ENCODE data around the gene MYO15A. TPM values are rescaled to one million over a fixed set of nuclear protein-coding genes. Genes with fewer than 3 reads are reported as not detected.

Gene MYO15A, protein sequence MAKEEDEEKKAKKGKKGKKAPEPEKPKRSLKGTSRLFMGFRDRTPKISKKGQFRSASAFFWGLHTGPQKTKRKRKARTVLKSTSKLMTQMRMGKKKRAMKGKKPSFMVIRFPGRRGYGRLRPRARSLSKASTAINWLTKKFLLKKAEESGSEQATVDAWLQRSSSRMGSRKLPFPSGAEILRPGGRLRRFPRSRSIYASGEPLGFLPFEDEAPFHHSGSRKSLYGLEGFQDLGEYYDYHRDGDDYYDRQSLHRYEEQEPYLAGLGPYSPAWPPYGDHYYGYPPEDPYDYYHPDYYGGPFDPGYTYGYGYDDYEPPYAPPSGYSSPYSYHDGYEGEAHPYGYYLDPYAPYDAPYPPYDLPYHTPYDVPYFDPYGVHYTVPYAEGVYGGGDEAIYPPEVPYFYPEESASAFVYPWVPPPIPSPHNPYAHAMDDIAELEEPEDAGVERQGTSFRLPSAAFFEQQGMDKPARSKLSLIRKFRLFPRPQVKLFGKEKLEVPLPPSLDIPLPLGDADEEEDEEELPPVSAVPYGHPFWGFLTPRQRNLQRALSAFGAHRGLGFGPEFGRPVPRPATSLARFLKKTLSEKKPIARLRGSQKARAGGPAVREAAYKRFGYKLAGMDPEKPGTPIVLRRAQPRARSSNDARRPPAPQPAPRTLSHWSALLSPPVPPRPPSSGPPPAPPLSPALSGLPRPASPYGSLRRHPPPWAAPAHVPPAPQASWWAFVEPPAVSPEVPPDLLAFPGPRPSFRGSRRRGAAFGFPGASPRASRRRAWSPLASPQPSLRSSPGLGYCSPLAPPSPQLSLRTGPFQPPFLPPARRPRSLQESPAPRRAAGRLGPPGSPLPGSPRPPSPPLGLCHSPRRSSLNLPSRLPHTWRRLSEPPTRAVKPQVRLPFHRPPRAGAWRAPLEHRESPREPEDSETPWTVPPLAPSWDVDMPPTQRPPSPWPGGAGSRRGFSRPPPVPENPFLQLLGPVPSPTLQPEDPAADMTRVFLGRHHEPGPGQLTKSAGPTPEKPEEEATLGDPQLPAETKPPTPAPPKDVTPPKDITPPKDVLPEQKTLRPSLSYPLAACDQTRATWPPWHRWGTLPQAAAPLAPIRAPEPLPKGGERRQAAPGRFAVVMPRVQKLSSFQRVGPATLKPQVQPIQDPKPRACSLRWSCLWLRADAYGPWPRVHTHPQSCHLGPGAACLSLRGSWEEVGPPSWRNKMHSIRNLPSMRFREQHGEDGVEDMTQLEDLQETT (N-terminal part only)
- 0.99 and 1.6 TPM in 2 replicates for total RNA-seq

DNA sequence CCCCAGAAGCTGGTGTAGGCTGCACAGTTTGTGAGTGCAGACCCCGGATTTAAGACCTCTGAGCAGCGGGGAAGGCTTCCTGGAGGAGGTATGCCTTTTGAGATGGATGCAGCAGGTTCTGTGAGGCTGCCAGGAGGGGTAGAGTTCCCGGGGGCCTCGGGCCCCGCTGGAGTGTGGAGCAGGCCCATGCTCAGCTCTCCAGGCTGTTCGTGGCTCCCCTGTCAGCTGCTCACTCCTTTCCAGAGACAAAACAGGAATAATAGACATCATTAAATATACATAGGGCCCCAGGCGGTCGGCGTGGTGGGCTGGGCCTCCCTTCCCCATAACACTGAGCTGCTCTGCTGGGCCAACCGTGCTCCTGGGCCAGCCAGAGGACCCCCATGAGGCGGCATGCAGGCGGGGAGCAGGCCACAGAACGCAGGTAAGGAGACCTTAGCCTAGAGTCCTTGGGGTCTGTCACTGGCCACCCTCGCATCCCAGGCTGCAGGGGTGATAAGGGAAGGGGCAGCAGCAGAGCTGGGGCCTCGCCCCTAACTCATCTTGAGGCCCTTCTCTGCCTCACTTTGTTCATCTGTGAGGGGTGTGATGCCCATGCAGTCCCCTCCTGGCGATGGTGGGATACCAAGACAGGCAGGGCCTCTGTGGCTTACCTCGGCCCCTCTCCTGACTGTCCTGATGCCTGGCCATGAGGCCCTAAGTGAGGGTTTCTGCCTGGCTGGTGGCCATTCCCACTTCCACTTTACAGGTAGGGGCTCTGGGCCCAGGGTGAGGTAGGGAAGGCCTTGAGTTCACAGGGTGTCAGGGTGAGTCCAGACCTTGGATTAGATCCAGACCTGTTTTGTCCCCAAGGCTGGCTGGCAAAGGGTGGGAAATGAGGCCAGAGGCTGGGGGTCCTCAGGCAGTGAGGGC is at the start of gene MYO15A:
MYO15A (plus strand) TSS at position 356 of the 912 bp plus-strand sequence. CDS start 10,045 bp downstream, outside the sequence.

DNA sequence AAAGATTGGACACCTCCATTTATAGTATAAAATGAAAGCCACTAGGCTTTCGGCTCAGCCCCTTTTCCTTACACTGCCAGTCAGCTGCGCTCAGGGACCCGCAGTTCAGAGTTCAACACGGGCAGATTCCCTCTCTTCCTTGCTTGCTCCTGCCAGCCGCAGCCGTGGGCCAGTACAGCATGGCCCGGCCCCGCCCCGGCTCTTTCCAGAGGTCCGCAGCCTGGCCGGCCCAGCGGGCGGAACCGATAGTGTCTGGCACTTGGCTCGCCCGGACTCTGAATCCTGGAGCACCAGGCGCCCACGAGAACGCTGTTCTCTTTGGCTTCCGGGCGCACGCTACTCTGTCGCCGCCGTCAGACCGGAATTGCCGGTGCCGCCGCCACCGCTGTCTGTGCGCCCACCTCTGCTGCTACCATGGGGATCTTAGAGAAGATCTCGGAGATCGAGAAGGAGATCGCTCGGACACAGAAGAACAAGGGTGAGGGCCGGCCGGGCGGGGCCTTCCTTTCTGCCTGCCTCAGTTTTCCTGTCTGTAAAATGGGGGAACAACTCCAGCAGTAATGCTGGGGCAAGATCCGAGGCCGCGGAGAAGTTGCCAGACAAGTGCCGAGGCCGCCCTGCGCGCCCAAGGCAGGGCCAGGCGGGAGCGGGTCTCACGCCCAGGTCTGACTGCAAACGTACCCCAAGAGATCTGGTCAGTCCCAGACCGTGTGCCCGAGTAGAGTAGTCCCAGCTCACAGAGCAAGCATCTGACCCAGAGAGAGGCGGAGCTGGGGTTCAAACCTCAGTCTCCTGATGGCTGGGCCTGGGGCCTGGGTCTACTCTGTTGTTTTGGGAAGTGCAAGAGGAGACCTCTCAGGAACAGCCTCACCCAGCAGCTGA is 20.7 kb upstream of the MYO15A start, which contains the start of gene DRG2:
DRG2 (plus strand) TSS at position 339 of the 882 bp plus-strand sequence; CDS start at position 415, 76 bp downstream.

DNA sequence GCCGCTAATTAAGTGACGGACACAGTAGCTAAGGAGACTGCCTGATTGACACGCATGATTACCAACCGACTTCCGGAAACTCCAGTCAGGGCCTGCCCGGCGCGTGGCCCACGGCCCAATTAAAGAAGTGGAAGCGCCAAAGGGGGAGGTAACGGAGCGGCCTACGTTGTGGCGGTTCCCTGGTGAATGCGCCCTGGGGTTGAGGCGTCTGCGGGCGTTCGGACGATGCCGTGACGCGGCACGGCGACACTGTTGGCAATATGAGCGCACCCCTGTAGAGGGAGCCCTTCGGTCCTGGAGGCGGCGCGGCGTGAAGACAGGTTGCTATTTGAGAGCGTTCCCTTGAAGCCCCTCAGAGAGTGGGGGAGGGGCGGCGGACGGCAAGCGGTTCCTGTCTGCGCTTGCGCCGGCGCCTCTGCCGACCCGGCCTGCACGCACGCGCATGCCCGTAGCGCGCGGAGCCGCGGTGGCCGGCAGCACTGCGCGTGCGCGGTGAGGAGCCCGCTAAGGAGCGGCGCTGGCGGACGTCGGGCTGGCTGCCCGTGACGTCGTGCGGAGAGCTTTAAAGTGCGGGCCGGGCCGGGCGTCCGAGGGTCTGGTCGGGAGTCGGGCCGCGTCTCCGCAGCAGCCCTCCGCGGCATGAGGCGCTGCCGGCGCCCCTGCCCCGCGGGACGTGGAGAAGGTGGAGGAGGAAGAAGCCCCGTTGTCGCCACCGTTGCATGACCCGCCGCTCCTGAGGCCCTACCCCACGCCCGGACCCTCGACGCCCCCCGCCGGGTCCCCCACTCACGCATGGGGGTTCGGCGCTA is 75.0 kb downstream of the MYO15A start, which contains the start of gene ALKBH5:
ALKBH5 (plus strand) TSS at position 495 of the 809 bp plus-strand sequence. CDS start 416 bp downstream, outside the sequence.

DNA sequence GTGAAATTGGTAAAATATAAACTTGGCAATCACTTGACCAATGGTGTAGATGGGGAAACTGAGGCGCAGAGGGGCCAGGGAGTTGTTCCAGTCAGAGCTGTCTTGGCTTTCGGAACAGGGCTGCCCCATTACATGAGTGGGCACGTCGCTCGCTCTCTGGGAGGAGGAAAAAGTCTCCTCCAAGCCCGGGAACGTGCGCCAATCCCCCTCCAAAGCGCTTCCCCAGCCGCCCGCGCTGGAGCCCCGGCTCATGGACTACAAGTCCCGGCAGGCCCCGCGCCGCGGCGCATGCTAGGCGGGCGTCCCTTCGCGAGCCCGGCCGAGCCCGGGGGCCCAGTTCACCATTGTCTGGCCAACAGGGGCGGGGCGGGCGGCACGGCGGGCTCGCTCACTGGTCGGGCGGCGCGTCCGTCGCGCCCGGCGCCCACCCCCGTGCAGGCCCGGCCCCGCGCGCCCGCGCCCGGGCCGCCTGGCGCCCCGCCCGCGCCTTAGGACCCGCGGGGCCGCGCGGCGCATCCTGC is 116.6 kb downstream of the MYO15A start, which contains the start of gene LLGL1:
LLGL1 (plus strand) TSS at position 515 of the 521 bp plus-strand sequence. CDS start 48 bp downstream, outside the sequence.

Other genes starting within 250 kb of the MYO15A start
- 33.2 and 40.4 TPM in 2 replicates for gene TOM1L2, start 136.4 kb upstream of the MYO15A start, total RNA-seq
- gene DRC3, start 135.9 kb upstream of the MYO15A start, total RNA-seq, result 0.66 and 0.81 TPM in 2 replicates
- 12.9 and 14.4 TPM in 2 replicates for gene ATPAF2, start 69.6 kb upstream of the MYO15A start, total RNA-seq
- gene GID4, start 69.3 kb upstream of the MYO15A start, total RNA-seq, result 4.0 and 5.3 TPM in 2 replicates
- 27.7 and 28.5 TPM in 2 replicates for gene DRG2, start 20.8 kb upstream of the MYO15A start, total RNA-seq
- gene ALKBH5, start 75.1 kb downstream of the MYO15A start, total RNA-seq, result 89.7 and 115 TPM in 2 replicates
- gene LLGL1, start 116.9 kb downstream of the MYO15A start, total RNA-seq, result 27.3 and 29.3 TPM in 2 replicates
- gene FLII, start 150.0 kb downstream of the MYO15A start, total RNA-seq, result 408 and 546 TPM in 2 replicates
- gene MIEF2, start 151.9 kb downstream of the MYO15A start, total RNA-seq, result 15.1 and 29.2 TPM in 2 replicates
- gene TOP3A, start 206.2 kb downstream of the MYO15A start, total RNA-seq, result 15.4 and 17.4 TPM in 2 replicates
- gene SMCR8, start 206.5 kb downstream of the MYO15A start, total RNA-seq, result 12.8 and 13.9 TPM in 2 replicates